SW480 (cell line): ENCODE measurements around the gene NAA80.

Experiments
- DNase-seq: peaks from one replicate; pipeline ENCODE4 v3.0.0-alpha.2; 2016; ENCODE audit warnings: low spot score

NAA80 gene

GRCh38 chr3:50298836-50299637, at the start of gene NAA80, which contains the start of gene HYAL3:
Gene NAA80, minus strand, starts transcription at chr3:50299405. Its CDS starts 1,942 bp downstream, at chr3:50297463.
Gene HYAL3, minus strand, starts transcription at chr3:50299405. Its CDS starts 3,803 bp downstream, at chr3:50295602.
- DNase-seq: peak; percentile 98

GRCh38 chr3:50347187-50347813, 48.1 kb upstream of the NAA80 start:
- peak; percentile 69 for DNase-seq

- DNase-seq: peak; percentile 44
Measured at GRCh38 chr3:50345586-50346234, 46.5 kb upstream of the NAA80 start, which contains the start of gene ZMYND10. Gene ZMYND10, minus strand, starts transcription at chr3:50345732. Its CDS starts 153 bp downstream, at chr3:50345579.

- DNase-seq: no peak
Measured at GRCh38 chr3:50345008-50345407, 45.8 kb upstream of the NAA80 start.

GRCh38 chr3:50342813-50343633, 43.8 kb upstream of the NAA80 start:
- no peak for DNase-seq

GRCh38 chr3:50341996-50342650, 42.9 kb upstream of the NAA80 start:
- no peak for DNase-seq

GRCh38 chr3:50341537-50341936, 42.3 kb upstream of the NAA80 start:
- no peak for DNase-seq

- peak; percentile 52 for DNase-seq
Measured at GRCh38 chr3:50340448-50341329, 41.5 kb upstream of the NAA80 start, which contains the start of gene RASSF1. Gene RASSF1, minus strand, starts transcription at chr3:50340836. Its CDS starts 31 bp downstream, at chr3:50340805.

- no peak for DNase-seq
Measured at GRCh38 chr3:50340147-50340447, 40.9 kb upstream of the NAA80 start.

- DNase-seq: no peak
Measured at GRCh38 chr3:50339485-50340146, 40.4 kb upstream of the NAA80 start.

GRCh38 chr3:50338965-50339364, 39.8 kb upstream of the NAA80 start:
- DNase-seq: no peak

- DNase-seq: peak; percentile 99
Measured at GRCh38 chr3:50337175-50337861, 38.1 kb upstream of the NAA80 start.

- no peak for DNase-seq
Measured at GRCh38 chr3:50336452-50337174, 37.4 kb upstream of the NAA80 start.

- DNase-seq: no peak
Measured at GRCh38 chr3:50334339-50335075, 35.3 kb upstream of the NAA80 start.

- DNase-seq: no peak
Measured at GRCh38 chr3:50333744-50334328, 34.6 kb upstream of the NAA80 start.

GRCh38 chr3:50331364-50331907, 32.2 kb upstream of the NAA80 start:
- no peak for DNase-seq

GRCh38 chr3:50330330-50330729, 31.1 kb upstream of the NAA80 start:
- no peak for DNase-seq
